Lower leg skin (tissue), 3 donors: ENCODE measurements around the gene DDRGK1.

ENCODE experiments used
- POLR2A ChIP-seq, 2 donors: fragments of 450-650 bp; IDR thresholded peaks; one replicate each; pipeline ENCODE4 v1.6.1; 2016 to 2017; ENCODE audit warnings: antibody characterized with exemption in 2 of 2, mild to moderate bottlenecking in 1 of 2, moderate library complexity in 1 of 2
- TF ChIP-seq, protein P1 (sequence below), 3 donors: fragments of 450-650 bp; IDR thresholded peaks; one replicate each; pipeline ENCODE4 v1.5.1; 2016; ENCODE audit warnings: antibody characterized with exemption in 3 of 3, mild to moderate bottlenecking in 3 of 3, moderate library complexity in 2 of 3

DNA sequence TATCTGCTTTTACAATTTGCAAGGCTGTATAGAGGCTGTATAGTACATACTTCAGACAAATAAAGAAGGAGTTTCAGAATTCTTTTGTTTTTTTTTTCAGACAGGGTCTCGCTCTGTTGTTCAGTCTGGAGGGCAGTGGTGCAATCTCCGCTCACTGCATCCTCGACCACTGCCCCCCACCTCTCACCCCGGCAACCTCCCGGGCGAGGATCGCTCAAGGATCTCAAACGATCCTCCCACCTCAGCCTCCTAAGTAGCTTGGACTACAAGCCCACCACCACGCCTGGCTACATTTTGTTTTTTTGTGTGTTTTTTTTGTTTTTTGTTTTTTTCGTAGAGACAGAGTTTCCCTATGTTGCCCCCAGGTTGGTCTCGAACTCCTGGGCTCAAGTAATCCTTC lies 46.7 kb downstream of the DDRGK1 start:
- TF ChIP-seq POLR2A (IDR thresholded peaks at IDR 0.05) = no peak
- TF ChIP-seq, protein P1, sequence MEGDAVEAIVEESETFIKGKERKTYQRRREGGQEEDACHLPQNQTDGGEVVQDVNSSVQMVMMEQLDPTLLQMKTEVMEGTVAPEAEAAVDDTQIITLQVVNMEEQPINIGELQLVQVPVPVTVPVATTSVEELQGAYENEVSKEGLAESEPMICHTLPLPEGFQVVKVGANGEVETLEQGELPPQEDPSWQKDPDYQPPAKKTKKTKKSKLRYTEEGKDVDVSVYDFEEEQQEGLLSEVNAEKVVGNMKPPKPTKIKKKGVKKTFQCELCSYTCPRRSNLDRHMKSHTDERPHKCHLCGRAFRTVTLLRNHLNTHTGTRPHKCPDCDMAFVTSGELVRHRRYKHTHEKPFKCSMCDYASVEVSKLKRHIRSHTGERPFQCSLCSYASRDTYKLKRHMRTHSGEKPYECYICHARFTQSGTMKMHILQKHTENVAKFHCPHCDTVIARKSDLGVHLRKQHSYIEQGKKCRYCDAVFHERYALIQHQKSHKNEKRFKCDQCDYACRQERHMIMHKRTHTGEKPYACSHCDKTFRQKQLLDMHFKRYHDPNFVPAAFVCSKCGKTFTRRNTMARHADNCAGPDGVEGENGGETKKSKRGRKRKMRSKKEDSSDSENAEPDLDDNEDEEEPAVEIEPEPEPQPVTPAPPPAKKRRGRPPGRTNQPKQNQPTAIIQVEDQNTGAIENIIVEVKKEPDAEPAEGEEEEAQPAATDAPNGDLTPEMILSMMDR (IDR thresholded peaks at IDR 0.05) = no peak
